Gastrocnemius medialis (tissue), 4 donors: ENCODE data around the gene SLC5A2. TPM values are rescaled to one million over a fixed set of nuclear protein-coding genes. Genes with fewer than 3 reads are reported as not detected.
"Not testable (repeated sequence)": the region's sequence is repeated elsewhere in the genome, so short reads cannot be mapped to it uniquely, and the experiment has no call there.

Experiments used
- ATAC-seq, 2 donors: fragments of 150-250 bp; one replicate each; pipeline ENCODE4 v1.9.1; 2016
- DNase-seq, 2 donors: peaks; one replicate each; pipeline ENCODE4 v3.0.0-alpha.2; 2019
- H3K27ac ChIP-seq, 4 donors: fragments of 200-600 bp; sonication (generic); 1 replicate in 1 of 4; 2 replicates in 3 of 4; pipeline ENCODE4 v1.5.1; 2016 to 2018; ENCODE audit warnings: mild to moderate bottlenecking in 2 of 4, moderate library complexity in 1 of 4
- H3K27me3 ChIP-seq, 3 donors: fragments of 200-600 bp; sonication (generic) in 2 of 3; 1 replicate in 1 of 3; 2 replicates in 2 of 3; pipeline versions ENCODE4 v1.5.1 to v1.6.0; 2016 to 2019; ENCODE audit warnings: mild to moderate bottlenecking in 1 of 3, moderate library complexity in 1 of 3
- H3K36me3 ChIP-seq, 2 donors: fragments of 200-600 bp; sonication (generic) in 1 of 2; one replicate each; pipeline ENCODE4 v1.5.1; 2017 to 2018
- H3K4me1 ChIP-seq, 2 donors: fragments of 200-600 bp; sonication (generic) in 1 of 2; one replicate each; pipeline ENCODE4 v1.5.1; 2016 to 2017; ENCODE audit warnings: mild to moderate bottlenecking in 2 of 2
- H3K4me3 ChIP-seq, 4 donors: fragments of 200-600 bp; sonication (generic) in 3 of 4; 1 replicate in 1 of 4; 2 replicates in 3 of 4; pipeline ENCODE4 v1.5.1; 2016 to 2019; ENCODE audit warnings: mild to moderate bottlenecking in 2 of 4
- H3K9me3 ChIP-seq, 3 donors: fragments of 200-600 bp; sonication (generic) in 2 of 3; 1 replicate in 1 of 3; 2 replicates in 2 of 3; pipeline ENCODE4 v1.5.1; 2016 to 2019
- POLR2A ChIP-seq, 2 donors: fragments of 450-650 bp; IDR thresholded peaks; one replicate each; pipeline ENCODE4 v1.6.1; 2017; ENCODE audit warnings: antibody characterized with exemption in 2 of 2, mild to moderate bottlenecking in 2 of 2, moderate library complexity in 2 of 2
- in situ Hi-C, 4 donors: fragments of 200-750 bp; cut with MboI; loops; one replicate each; pipeline versions ENCODE4 v1.15.0 to v1.8.0; 2017; ENCODE audit warnings: low sequenced_read_pairs in 4 of 4
- intact Hi-C: fragments of 100-400 bp; cut with DNase I; formaldehyde crosslinking; loops from one replicate; pipeline ENCODE4 v1.15.1; 2023; ENCODE audit warnings: low total_unique reads
- total RNA-seq, 4 donors: library from RNA; depleted of rRNA; stranded (reverse); fragments of >200 nt; gene quantifications; one replicate each; pipeline versions ENCODE4 v1.1.0 to v1.2.3, GENCODE V29; 2016
- TF ChIP-seq, protein P1 (sequence below), 5 experiments: fragments of 450-650 bp in 3 of 5; fragments of 200-600 bp in 2 of 5; sonication (generic) in 2 of 5; IDR thresholded peaks in 4 of 5; conservative IDR thresholded peaks in 1 of 5; 1 replicate in 4 of 5; 2 replicates in 1 of 5; pipeline ENCODE4 v1.5.1; 2016 to 2019; ENCODE audit warnings: antibody characterized with exemption in 5 of 5, mild to moderate bottlenecking in 3 of 5, moderate library complexity in 3 of 5

The SLC5A2 gene
- total RNA-seq, 4 donors from 2014 or later: not detected

DNA sequence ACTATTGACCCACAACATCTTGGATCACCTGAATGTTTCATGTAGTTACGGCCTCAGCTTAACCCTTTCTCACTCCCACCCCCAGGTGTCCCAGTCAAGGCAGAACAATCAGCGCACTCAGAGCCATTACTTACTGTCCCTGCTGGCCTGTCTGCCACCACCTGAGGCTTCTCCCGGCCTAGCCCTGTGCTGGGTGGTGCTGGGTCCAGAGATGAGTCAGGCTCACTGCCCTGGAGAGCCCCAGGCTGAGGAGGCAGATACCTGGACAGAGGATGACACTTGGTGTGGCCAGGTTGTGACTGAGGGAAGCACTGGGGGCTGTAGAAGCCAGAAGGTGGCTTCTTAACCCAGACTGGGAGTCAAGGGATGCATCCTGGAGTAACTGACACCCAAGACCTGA lies 4.0 kb upstream of the SLC5A2 start:
- no peaks in the 10 kb centered on the region for H3K9me3 ChIP-seq
- TF ChIP-seq POLR2A (IDR thresholded peaks at IDR 0.05): no peak
- TF ChIP-seq, protein P1, sequence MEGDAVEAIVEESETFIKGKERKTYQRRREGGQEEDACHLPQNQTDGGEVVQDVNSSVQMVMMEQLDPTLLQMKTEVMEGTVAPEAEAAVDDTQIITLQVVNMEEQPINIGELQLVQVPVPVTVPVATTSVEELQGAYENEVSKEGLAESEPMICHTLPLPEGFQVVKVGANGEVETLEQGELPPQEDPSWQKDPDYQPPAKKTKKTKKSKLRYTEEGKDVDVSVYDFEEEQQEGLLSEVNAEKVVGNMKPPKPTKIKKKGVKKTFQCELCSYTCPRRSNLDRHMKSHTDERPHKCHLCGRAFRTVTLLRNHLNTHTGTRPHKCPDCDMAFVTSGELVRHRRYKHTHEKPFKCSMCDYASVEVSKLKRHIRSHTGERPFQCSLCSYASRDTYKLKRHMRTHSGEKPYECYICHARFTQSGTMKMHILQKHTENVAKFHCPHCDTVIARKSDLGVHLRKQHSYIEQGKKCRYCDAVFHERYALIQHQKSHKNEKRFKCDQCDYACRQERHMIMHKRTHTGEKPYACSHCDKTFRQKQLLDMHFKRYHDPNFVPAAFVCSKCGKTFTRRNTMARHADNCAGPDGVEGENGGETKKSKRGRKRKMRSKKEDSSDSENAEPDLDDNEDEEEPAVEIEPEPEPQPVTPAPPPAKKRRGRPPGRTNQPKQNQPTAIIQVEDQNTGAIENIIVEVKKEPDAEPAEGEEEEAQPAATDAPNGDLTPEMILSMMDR (IDR thresholded peaks at IDR 0.05 in 4 of 5, conservative IDR thresholded peaks at IDR 0.05 in 1 of 5): no peak
- H3K27ac ChIP-seq: no peak overlapping the region
- H3K4me1 ChIP-seq: no peaks in the 10 kb centered on the region
- H3K36me3 ChIP-seq: no peaks in the 10 kb centered on the region
- H3K27me3 ChIP-seq: peaks cover 4 to 18% (median 5%) of the 10 kb centered on the region in 3 donors
- intact Hi-C loops (no loop called here), in situ Hi-C loops (no loop called here)
- no peak for ATAC-seq
- no peak overlapping the region for H3K4me3 ChIP-seq
- DNase-seq: no peak

DNA sequence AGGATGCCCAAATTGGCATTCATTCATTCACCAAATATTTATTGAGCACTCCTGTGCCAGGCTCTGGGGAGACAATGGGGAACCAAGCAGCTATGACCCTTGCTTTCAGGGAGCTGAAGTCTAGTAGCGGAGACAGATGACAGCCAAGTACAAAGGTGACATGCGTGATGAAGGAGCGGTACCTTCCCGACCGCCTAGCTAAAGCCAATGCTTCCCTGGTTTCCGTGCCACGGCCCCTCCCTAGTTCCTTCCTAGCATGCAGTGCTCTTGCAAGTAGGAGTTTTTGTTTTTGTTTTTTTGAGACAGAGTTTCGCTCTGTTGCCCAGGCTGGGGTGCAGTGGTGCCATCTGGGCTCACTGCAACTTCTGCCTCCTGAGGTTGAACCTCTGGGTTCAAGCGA lies 3.2 kb upstream of the SLC5A2 start:
- intact Hi-C loops: no loop called here
- DNase-seq: no peak
- no peaks in the 10 kb centered on the region for H3K9me3 ChIP-seq
- in situ Hi-C loops: no loop called here
- ATAC-seq: no peak
- H3K27ac ChIP-seq: no peak overlapping the region
- no peaks in the 10 kb centered on the region for H3K4me1 ChIP-seq
- TF ChIP-seq, protein P1 (IDR thresholded peaks at IDR 0.05 in 4 of 5, conservative IDR thresholded peaks at IDR 0.05 in 1 of 5): no peak
- TF ChIP-seq POLR2A (IDR thresholded peaks at IDR 0.05): no peak
- H3K27me3 ChIP-seq: peaks cover 6 to 21% (median 6%) of the 10 kb centered on the region in 3 donors
- H3K36me3 ChIP-seq: no peaks in the 10 kb centered on the region
- no peak overlapping the region for H3K4me3 ChIP-seq

DNA sequence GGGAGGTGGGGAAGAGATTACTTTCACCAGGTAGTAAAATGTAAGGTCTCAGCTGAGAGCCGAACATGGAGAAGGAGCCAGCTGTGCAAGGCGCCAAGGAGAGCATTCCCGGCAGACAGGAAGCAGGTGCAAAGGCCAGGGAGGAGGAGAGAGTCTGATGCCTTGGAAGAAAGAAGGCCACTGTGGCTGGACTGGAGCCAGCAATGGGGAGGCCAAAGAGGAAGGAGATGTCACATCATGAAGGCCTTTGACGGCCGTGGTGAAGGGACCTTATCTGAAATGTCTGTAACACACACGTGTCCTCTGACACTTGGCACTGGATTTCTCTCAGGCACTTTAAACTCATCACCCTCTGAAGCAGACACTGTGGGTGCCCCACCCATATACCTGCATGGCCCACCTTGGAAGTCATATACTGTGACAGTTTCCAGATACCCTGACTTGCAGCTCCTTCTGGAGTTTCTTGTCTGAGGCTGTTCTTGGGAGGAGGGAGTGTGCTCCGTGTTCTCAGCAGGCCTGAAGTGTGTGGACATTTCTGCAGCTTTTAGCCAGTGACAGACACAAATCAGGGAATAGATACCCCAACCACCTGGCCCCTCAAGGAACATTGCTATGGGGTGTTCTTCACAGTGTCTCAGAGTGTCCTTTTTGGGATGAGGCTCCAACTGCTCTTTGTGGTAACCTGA lies 1.9 kb upstream of the SLC5A2 start:
- intact Hi-C loops: no loop called here
- H3K36me3 ChIP-seq: no peaks in the 10 kb centered on the region
- ATAC-seq (no peak), DNase-seq (no peak)
- no peak overlapping the region for H3K27ac ChIP-seq
- H3K4me3 ChIP-seq: no peak overlapping the region
- peaks cover 18 to 31% (median 19%) of the 10 kb centered on the region in 3 donors for H3K27me3 ChIP-seq
- TF ChIP-seq, protein P1 (IDR thresholded peaks at IDR 0.05 in 4 of 5, conservative IDR thresholded peaks at IDR 0.05 in 1 of 5): no peak
- TF ChIP-seq POLR2A (IDR thresholded peaks at IDR 0.05): no peak
- in situ Hi-C loops: no loop called here
- no peaks in the 10 kb centered on the region for H3K9me3 ChIP-seq
- no peaks in the 10 kb centered on the region for H3K4me1 ChIP-seq

DNA sequence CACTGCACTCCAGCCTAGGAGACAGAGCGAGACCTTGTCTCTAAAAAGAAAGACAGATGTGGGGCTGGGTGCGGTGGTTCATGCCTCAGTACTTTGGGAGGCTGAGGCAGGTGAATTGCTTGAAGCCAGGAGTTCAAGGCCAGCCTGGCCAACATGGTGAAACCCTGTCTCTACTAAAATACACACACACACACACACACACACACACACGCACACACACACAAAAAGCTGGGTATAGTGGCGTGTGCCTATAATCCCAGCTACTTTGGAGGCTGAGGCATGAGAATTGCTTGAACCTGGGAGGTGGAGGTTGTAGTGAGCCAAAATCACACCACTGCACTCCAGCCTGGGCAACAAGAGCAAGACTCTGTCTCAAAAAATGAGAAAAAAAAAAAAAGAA lies 1.1 kb downstream of the SLC5A2 start:
- H3K27ac ChIP-seq, DNase-seq, intact Hi-C loops, H3K36me3 ChIP-seq, H3K9me3 ChIP-seq, H3K4me3 ChIP-seq, ATAC-seq, in situ Hi-C loops: not testable (repeated sequence)
- Histone ChIP-seq H3K27me3 (peaks cover 38 to 40% (median 39%) of the 10 kb centered on the region in 3 donors), H3K4me1 (peaks cover 8 to 19% of the 10 kb centered on the region in 2 donors)

DNA sequence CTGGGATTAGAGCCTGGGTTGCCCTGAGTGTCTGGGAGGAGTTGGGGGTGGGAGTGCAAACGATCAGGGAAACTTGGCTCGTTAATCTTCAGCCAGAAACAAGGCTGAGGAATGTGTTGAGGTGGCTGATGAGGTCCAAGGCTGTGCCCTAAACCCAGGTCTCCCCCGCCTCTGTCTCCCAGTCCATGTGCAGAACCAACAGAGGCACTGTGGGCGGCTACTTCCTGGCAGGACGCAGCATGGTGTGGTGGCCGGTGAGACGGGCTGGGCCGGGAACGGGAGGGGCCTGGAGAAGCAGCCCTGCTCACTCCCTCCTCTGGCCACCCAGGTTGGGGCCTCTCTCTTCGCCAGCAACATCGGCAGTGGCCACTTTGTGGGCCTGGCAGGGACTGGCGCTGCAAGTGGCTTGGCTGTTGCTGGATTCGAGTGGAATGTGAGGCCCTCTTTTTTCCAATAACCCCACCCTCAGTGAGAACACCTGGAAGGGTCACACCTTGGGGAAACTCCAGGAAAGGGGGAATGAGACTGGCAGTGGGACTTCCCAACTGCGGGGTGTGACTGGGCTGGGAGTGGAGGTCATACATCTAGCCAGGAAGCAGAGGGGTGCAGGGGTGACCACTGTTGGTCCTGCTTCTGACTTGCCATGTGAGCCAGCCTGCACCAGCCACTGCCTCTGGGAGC lies 1.7 kb downstream of the SLC5A2 start:
- Histone ChIP-seq H3K4me1 (peaks cover 8 to 19% of the 10 kb centered on the region in 2 donors), H3K27me3 (peaks cover 38 to 40% (median 39%) of the 10 kb centered on the region in 3 donors), H3K4me3 (no peak overlapping the region), H3K36me3 (no peaks in the 10 kb centered on the region), H3K9me3 (no peaks in the 10 kb centered on the region), H3K27ac (no peak overlapping the region)
- DNase-seq: no peak
- no peak for TF ChIP-seq POLR2A (IDR thresholded peaks at IDR 0.05)
- TF ChIP-seq, protein P1 (IDR thresholded peaks at IDR 0.05 in 4 of 5, conservative IDR thresholded peaks at IDR 0.05 in 1 of 5): no peak
- no peak for ATAC-seq
- in situ Hi-C loops: no loop called here
- intact Hi-C loops: no loop called here
